Brain microvascular endothelial cell (primary cell): ENCODE data around the gene DCAF7.

ENCODE experiments used
- DNase-seq: peaks from one replicate; pipeline ENCODE4 v3.0.0-alpha.2; 2020
- H3K27ac ChIP-seq: fragments of 250-450 bp; sonication (Bioruptor Pico); 2 replicates; pipeline ENCODE4 v1.5.1; 2020; ENCODE audit warnings: mild to moderate bottlenecking, moderate library complexity
- H3K27me3 ChIP-seq: fragments of 250-450 bp; sonication (Bioruptor Pico); replicated peaks from 2 replicates; pipeline ENCODE4 v1.5.1; 2020; ENCODE audit warnings: mild to moderate bottlenecking
- H3K36me3 ChIP-seq: fragments of 250-450 bp; sonication (Bioruptor Pico); replicated peaks from 2 replicates; pipeline ENCODE4 v1.5.1; 2020; ENCODE audit warnings: mild to moderate bottlenecking
- H3K4me3 ChIP-seq: 2 replicates; pipeline ENCODE4 v1.5.1; 2011; ENCODE audit warnings: low read depth, mild to moderate bottlenecking, control low read depth, low read length, moderate library complexity
- in situ Hi-C: cut with HindIII; loops from 2 replicates; pipeline ENCODE4 v1.10.0; 2017; ENCODE audit warnings: low sequenced_read_pairs, low pct_ligation_motif_present
- TF ChIP-seq, protein P1 (sequence below): IDR thresholded peaks from 2 replicates; pipeline ENCODE4 v1.5.1; 2011; ENCODE audit warnings: low read depth, mild to moderate bottlenecking, moderate library complexity, low read length, control low read depth, inconsistent platforms; ENCODE audit errors: missing control alignments

Gene DCAF7

DNA sequence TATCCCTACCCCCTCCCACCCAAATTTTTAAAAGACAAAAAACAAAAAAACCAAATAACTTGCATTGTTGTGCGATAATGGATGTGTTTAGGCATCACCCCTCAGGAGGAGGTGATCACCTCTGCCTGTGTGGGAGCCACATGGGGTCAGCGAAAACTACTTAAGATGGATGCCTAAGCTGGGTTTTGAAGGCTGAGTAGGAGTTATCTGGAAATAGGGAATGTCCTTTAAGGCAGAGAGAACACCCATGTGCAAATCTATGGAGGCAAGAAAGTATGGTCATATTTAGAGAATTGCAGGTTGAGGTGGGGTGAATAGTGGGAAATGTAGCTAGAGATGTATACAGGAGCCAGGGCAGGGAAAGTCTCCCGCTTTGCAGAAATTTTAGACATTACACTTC is 44.9 kb downstream of the DCAF7 start:
- TF ChIP-seq, protein P1, sequence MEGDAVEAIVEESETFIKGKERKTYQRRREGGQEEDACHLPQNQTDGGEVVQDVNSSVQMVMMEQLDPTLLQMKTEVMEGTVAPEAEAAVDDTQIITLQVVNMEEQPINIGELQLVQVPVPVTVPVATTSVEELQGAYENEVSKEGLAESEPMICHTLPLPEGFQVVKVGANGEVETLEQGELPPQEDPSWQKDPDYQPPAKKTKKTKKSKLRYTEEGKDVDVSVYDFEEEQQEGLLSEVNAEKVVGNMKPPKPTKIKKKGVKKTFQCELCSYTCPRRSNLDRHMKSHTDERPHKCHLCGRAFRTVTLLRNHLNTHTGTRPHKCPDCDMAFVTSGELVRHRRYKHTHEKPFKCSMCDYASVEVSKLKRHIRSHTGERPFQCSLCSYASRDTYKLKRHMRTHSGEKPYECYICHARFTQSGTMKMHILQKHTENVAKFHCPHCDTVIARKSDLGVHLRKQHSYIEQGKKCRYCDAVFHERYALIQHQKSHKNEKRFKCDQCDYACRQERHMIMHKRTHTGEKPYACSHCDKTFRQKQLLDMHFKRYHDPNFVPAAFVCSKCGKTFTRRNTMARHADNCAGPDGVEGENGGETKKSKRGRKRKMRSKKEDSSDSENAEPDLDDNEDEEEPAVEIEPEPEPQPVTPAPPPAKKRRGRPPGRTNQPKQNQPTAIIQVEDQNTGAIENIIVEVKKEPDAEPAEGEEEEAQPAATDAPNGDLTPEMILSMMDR, result no peak
- no peak for DNase-seq
- in situ Hi-C loops, result no loop called here
- Histone ChIP-seq H3K27me3 (no peaks in the 10 kb centered on the region), H3K4me3 (no peak overlapping the region), H3K36me3 (peaks cover 8% of the 10 kb centered on the region), H3K27ac (no peak overlapping the region)

DNA sequence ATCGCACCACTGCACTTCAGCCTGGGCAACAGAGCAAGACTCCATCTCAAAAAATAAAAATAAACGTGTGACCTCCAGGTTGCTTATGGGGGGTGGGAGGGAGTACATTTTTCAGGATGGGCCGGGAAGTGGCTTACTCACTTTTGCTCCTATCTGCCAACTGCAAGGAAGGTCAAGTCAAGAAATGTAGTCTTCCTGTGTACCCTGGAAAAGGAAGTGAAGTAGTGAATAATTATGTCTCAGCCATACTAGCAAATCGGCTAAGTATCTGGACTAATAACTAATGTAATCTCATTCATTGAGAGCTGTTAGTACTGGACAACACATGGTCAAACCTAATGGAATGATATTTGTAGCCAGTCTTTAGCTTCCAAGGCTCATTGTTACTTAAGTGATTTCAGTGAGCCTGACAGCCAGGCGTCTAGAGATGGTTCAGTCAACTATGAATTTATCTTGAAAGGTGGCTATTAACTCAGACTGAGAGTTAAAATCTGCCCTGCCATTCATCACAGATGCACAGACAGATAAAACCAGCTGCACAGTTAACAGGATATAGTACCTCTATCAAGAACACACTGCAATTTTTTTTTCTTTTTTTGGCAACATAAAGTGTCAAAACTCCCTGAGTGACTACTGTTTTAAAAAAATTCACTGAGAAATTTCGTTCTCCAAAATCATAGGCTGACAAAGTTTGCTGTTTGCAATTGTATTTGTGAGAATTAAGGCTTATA is 46.7 kb downstream of the DCAF7 start:
- H3K27me3 ChIP-seq, result no peaks in the 10 kb centered on the region
- H3K27ac ChIP-seq, result no peak overlapping the region
- no peak for DNase-seq
- in situ Hi-C loops, result no loop called here
- H3K36me3 ChIP-seq, result peaks cover under 1% of the 10 kb centered on the region
- H3K4me3 ChIP-seq, result no peak overlapping the region
- TF ChIP-seq, protein P1, result no peak

DNA sequence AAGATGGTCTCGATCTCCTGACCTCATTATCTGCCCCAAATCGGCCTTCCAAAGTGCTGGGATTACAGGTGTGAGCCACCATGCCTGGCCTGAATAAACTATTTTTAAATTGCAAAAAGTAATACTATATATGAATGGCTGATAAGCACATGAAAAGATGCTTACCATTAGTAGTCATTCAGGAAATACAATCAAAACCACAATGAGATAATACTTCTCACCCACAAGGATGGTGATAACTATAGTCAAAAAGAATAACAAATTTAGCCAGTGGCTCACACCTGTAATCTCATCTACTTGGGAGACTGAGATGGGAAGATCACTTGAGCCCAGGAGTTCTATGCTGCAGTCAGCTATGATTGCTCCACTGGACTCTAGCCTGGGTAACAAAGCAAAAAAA is 48.0 kb downstream of the DCAF7 start:
- Histone ChIP-seq H3K36me3 (no peaks in the 10 kb centered on the region), H3K27ac (no peak overlapping the region), H3K27me3 (no peaks in the 10 kb centered on the region), H3K4me3 (no peak overlapping the region)
- in situ Hi-C loops, result no loop called here
- no peak for DNase-seq
- TF ChIP-seq, protein P1, result no peak

DNA sequence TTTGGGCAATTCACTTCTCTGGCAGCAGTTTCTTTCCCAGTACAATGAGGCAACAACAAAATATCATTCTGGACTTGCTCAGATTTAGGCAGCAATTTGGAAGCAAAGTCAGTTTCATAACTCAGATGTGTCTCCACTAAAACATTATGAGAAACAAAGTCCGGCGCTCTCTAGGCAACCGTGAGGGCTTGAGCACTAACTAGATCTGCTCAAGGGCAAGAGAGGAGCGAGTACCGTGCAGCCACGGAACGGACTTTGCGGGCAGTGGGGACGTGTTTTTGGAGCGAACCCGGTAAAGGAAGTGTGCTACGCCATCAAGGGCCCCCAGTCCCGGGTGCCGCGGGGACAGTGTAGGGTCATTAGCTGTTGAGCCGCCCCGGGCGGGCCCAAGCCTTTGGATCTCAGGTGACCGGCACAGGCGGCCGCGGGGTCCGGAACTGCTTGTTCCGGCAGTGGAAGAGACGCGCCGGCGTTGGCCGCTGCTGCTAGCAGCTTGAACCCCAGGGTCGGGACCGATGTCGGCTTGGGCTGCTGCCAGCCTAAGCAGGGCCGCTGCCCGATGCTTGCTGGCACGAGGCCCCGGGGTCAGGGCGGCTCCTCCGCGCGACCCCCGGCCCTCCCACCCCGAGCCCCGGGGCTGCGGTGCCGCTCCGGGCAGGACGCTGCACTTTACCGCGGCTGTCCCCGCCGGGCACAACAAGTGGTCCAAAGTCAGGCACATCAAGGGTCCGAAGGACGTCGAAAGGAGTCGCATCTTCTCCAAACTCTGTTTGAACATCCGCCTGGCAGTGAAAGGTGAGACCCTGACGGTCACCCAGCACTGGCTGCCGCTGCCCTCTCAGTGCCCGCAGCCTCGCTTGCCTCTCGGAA is 50.5 kb downstream of the DCAF7 start, which contains the start of gene TACO1:
Gene TACO1 (plus strand): TSS at position 327 of the 870 bp plus-strand sequence. CDS start 189 bp downstream, at position 516.
- Histone ChIP-seq H3K27me3 (no peaks in the 10 kb centered on the region), H3K36me3 (peaks cover 14% of the 10 kb centered on the region), H3K4me3 (peak within 1 kb of the TSS; percentile 90), H3K27ac (peak within 1 kb of the TSS; percentile 63)
- DNase-seq, result peak; percentile 75
- TF ChIP-seq, protein P1, result no peak
- in situ Hi-C loops, result no loop called here

DNA sequence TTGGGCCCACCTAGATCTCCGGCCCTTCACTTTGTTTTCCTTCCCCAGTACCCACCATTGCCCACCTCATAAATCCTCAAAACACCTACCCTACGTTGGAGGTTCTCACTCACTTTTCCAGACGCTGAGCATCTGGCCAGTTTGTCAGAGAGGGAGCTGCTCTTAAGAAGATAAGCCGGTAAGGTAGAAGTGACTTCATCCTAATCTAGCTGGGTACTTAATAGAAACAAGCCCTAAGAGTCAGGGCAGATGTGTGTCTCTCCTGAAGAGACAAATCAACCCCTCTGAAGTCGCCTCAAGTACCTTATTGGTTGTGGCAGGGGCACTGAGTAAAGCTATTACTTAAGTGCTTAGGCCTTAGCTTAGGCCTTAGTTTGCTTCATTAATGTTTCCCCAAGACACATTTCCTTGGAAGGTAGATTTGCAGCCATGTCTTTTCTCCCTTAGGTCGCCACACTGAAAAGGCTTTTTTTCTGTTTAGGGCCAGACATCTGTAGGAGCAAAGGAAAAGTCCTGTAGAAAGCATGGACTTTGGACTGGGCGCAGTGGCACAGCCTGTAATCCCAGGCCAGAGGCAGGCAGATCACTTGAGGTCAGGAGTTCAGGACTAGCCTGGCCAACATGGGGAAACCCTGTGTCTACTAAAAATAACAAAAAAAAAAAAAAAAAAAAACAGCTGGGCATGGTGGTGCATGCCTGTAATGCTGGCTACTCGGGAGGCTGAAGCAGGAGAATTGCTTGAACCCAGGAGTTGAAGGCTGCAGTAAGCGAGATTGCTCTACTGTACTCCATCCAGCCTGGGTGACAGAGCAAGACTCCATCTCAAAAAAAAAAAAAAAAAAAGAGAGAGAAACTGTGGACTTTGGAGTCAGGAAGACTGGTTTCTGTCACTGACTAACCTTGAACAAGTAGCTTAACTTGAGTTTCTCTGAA is 51.4 kb downstream of the DCAF7 start:
- Histone ChIP-seq H3K27me3 (no peaks in the 10 kb centered on the region), H3K36me3 (peaks cover 22% of the 10 kb centered on the region), H3K27ac (no peak overlapping the region), H3K4me3 (peak overlapping the region; percentile 90)
- TF ChIP-seq, protein P1, result no peak
- in situ Hi-C loops, result no loop called here
- no peak for DNase-seq
